Stimulated activated CD4-positive, alpha-beta T cell treated with anti-CD3 and anti-CD28 coated beads, TNF-alpha, amount 100 ng/mL, for 4 hours (primary cell): ENCODE results near the gene PDP2.

Source experiments
- DNase-seq, 3 experiments: peaks; one replicate each; pipeline ENCODE4 v3.0.0-alpha.2; 2020; ENCODE audit warnings: low read depth in 3 of 3

Gene PDP2

DNA sequence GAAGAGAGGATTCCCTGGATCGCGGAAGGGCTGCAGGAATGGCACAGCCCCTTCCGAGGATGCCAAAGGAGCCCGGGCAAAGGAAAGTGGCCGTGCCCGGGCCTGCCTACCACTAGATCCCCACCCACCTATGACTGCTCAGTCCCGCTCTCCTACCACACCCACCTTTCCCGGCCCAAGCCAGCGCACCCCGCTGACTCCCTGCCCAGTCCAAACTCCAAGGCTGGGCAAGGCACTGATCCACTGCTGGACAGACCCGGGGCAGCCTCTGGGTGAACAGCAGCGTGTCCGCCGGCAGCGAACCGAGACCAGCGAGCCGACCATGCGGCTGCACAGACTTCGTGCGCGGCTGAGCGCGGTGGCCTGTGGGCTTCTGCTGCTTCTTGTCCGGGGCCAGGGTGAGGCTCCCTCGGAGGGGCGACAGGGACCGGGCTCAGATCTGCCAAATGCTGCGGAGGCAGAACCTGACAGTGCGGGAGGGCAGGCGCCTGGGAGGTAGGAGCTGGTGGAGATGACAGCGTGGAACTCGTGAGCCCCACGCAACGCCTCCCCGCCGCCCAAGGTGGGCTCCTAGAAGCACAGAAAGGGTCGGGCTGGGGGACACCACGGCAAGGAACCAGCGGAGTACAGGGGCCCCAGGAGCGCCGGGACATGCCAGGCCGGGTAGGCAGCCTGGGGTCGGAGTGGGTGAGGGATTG is 55.1 kb downstream of the PDP2 start, which contains the start of gene CES2:
CES2 (plus strand) TSS at position 203 of the 698 bp plus-strand sequence; CDS start at position 323, 120 bp downstream.
- DNase-seq, result no peak

DNA sequence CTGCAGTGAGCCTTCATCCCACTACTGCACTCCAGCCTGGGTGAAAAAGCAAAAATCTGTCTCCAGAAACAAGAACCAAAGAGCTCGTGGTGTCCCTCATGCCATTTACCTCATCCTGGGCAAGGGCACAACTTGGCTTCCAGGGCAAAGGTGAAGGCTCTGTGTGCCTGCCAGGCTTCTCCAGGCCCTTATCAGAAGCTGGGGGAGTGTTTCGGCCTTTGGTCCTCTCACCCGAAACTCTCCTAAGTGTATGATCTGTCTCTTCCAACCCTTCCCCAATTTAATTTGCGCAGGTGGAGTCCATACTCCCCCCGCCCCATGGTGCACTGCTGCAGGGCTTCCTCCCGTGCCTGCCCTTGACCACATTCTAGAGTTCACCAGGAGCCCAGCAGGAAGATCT is 56.1 kb downstream of the PDP2 start:
- DNase-seq, result no peak

DNA sequence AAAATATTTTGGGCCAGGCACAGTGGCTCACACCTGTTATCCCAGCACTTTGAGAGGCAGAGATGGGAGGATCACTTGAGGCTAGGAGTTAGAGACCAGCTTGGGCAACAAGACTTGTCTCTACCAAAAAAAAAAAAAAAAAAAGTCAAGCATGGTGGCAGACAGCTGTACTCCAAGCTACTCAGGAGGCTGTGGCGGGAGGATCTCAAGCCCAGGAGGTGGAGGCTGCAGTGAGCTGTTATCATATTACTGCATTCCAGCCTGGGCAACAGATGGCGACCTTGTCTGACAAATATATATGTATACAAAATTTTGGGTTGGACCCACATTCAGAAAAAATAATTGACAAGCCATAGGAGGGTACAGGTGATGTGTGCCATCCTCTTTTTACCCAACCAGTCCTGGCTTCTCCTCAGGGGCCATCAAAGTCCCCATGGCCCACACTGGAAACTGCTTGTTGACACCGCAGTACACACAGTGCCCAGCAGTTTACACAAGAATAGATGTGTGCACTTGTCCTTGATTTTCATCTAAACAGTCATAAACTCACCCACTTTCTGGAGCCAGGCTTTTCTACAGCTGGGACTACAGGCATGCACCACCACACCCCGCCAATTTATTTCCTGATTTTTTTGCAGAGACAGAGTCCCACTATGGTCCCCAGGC is 56.7 kb downstream of the PDP2 start:
- no peak for DNase-seq

DNA sequence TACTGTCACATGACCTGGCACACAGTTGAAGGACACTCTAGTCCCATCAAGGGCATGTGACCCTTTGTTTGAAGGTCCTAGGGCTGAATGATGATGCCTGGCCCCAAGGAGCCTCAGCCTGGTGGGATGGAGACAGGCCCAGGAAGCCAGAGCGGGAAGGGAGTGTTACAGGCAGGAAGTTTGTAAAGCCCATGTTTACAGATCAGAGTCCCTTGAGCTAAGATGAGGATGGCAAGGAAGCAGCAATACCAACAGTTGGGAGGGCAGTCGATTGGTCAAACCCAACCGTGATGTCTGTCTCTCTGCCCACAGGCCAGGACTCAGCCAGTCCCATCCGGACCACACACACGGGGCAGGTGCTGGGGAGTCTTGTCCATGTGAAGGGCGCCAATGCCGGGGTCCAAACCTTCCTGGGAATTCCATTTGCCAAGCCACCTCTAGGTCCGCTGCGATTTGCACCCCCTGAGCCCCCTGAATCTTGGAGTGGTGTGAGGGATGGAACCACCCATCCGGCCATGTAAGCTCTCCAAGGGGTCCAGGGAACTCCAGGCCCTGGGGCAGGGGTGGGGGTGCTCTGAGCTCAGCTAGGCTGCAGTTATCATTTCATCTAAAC is 57.5 kb downstream of the PDP2 start:
- DNase-seq, result no peak

DNA sequence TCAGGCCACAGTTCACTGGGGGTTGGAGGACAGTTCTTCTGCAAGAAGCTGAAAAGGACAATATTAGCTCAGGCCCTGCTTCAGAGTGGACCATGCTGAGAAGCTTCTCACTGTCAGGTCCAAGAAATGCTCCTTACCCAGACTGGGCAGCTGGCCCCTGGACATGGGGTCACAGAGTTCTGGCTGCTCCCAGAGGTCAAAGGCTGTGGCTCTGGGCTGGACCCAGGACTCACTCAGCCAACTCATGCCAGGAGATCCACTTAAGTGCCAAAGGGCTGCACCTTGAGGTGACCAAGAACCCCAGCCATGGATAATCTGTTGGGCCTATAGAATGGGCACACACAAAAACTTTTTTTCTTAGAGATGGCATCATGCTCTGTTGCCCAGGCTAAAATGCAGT is 59.1 kb downstream of the PDP2 start:
- no peak for DNase-seq

DNA sequence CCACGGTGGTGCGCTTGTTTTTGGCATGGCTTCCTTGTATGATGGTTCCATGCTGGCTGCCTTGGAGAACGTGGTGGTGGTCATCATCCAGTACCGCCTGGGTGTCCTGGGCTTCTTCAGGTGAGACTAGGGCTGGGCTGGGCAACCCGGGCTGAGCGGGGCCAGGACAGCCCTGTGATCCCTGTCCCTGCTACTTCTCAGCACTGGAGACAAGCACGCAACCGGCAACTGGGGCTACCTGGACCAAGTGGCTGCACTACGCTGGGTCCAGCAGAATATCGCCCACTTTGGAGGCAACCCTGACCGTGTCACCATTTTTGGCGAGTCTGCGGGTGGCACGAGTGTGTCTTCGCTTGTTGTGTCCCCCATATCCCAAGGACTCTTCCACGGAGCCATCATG is 59.9 kb downstream of the PDP2 start:
- no peak for DNase-seq
